H1 (cell line): ENCODE measurements around the gene IQCE. TPM values are rescaled to one million over a fixed set of nuclear protein-coding genes. Genes with fewer than 3 reads are reported as not detected.

ENCODE experiments used
- polyA plus RNA-seq, 7 experiments: library from polyadenylated mRNA; depleted of rRNA in 3 of 7; stranded (reverse) in 5 of 7; unstranded in 2 of 7; fragments of >200 nt in 5 of 7; fragments of 200-250 nt in 2 of 7; gene quantifications; 1 replicate in 5 of 7; 2 replicates in 1 of 7; 4 replicates in 1 of 7; pipeline versions ENCODE4 v1.2.1 to v1.2.3, GENCODE V29; 2011 to 2013; ENCODE audit warnings: missing spikeins in 2 of 7, mixed read lengths in 2 of 7
- total RNA-seq: library from RNA; stranded (reverse); fragmentation: NEBNext Ultra II Directional; extraction: Animal tissue kit (Norgen Biotek cat#: 25700); gene quantifications from 2 replicates; pipeline ENCODE4 v1.2.1, GENCODE V29; 2021
- TF ChIP-seq, protein P1 (sequence below): fragments of 300-600 bp; sonication (generic); IDR thresholded peaks from 2 replicates; pipeline ENCODE4 v1.7.1; 2012; ENCODE audit warnings: low read length, moderate library complexity, mild to moderate bottlenecking, inconsistent platforms; ENCODE audit not compliant: insufficient replicate concordance

Gene IQCE
- total and polyA plus RNA-seq, 2 of the 8 experiments (the other 6 are each of a cell fraction or from before 2014, with no cell fraction given), result 2.2 to 4.9 TPM

GRCh38 chr7:2629746-2630681 is 71.2 kb downstream of the IQCE start (continued):
- TF ChIP-seq, protein P1, sequence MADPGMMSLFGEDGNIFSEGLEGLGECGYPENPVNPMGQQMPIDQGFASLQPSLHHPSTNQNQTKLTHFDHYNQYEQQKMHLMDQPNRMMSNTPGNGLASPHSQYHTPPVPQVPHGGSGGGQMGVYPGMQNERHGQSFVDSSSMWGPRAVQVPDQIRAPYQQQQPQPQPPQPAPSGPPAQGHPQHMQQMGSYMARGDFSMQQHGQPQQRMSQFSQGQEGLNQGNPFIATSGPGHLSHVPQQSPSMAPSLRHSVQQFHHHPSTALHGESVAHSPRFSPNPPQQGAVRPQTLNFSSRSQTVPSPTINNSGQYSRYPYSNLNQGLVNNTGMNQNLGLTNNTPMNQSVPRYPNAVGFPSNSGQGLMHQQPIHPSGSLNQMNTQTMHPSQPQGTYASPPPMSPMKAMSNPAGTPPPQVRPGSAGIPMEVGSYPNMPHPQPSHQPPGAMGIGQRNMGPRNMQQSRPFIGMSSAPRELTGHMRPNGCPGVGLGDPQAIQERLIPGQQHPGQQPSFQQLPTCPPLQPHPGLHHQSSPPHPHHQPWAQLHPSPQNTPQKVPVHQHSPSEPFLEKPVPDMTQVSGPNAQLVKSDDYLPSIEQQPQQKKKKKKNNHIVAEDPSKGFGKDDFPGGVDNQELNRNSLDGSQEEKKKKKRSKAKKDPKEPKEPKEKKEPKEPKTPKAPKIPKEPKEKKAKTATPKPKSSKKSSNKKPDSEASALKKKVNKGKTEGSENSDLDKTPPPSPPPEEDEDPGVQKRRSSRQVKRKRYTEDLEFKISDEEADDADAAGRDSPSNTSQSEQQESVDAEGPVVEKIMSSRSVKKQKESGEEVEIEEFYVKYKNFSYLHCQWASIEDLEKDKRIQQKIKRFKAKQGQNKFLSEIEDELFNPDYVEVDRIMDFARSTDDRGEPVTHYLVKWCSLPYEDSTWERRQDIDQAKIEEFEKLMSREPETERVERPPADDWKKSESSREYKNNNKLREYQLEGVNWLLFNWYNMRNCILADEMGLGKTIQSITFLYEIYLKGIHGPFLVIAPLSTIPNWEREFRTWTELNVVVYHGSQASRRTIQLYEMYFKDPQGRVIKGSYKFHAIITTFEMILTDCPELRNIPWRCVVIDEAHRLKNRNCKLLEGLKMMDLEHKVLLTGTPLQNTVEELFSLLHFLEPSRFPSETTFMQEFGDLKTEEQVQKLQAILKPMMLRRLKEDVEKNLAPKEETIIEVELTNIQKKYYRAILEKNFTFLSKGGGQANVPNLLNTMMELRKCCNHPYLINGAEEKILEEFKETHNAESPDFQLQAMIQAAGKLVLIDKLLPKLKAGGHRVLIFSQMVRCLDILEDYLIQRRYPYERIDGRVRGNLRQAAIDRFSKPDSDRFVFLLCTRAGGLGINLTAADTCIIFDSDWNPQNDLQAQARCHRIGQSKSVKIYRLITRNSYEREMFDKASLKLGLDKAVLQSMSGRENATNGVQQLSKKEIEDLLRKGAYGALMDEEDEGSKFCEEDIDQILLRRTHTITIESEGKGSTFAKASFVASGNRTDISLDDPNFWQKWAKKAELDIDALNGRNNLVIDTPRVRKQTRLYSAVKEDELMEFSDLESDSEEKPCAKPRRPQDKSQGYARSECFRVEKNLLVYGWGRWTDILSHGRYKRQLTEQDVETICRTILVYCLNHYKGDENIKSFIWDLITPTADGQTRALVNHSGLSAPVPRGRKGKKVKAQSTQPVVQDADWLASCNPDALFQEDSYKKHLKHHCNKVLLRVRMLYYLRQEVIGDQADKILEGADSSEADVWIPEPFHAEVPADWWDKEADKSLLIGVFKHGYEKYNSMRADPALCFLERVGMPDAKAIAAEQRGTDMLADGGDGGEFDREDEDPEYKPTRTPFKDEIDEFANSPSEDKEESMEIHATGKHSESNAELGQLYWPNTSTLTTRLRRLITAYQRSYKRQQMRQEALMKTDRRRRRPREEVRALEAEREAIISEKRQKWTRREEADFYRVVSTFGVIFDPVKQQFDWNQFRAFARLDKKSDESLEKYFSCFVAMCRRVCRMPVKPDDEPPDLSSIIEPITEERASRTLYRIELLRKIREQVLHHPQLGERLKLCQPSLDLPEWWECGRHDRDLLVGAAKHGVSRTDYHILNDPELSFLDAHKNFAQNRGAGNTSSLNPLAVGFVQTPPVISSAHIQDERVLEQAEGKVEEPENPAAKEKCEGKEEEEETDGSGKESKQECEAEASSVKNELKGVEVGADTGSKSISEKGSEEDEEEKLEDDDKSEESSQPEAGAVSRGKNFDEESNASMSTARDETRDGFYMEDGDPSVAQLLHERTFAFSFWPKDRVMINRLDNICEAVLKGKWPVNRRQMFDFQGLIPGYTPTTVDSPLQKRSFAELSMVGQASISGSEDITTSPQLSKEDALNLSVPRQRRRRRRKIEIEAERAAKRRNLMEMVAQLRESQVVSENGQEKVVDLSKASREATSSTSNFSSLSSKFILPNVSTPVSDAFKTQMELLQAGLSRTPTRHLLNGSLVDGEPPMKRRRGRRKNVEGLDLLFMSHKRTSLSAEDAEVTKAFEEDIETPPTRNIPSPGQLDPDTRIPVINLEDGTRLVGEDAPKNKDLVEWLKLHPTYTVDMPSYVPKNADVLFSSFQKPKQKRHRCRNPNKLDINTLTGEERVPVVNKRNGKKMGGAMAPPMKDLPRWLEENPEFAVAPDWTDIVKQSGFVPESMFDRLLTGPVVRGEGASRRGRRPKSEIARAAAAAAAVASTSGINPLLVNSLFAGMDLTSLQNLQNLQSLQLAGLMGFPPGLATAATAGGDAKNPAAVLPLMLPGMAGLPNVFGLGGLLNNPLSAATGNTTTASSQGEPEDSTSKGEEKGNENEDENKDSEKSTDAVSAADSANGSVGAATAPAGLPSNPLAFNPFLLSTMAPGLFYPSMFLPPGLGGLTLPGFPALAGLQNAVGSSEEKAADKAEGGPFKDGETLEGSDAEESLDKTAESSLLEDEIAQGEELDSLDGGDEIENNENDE, result no peak
